B cell (primary cell): Measurements from ENCODE around the gene SLPI. TPM values are rescaled to one million over a fixed set of nuclear protein-coding genes. Genes with fewer than 3 reads are reported as not detected.

ENCODE experiments used
- ATAC-seq: fragments of 200-7000 bp; cut with Tn5 transposase; one replicate; pipeline ENCODE4 v1.10.0; 2021; ENCODE audit warnings: low read depth, mild to moderate bottlenecking, moderate number of reproducible peaks, moderate library complexity
- CTCF ChIA-PET: fragments of 350-600 bp; sonication (Branson Sonifier 250); formaldehyde crosslinking; loops from one replicate; lab custom pipeline; 2021; ENCODE audit warnings: antibody characterized with exemption, inconsistent platforms; lab: Charles Lee
- POLR2A ChIA-PET: fragments of 350-600 bp; sonication (Branson Sonifier 250); formaldehyde crosslinking; loops from one replicate; lab custom pipeline; 2021; ENCODE audit warnings: antibody characterized with exemption; lab: Charles Lee
- DNase-seq: peaks from one replicate; pipeline ENCODE4 v3.0.0; 2013
- H2AFZ ChIP-seq: 2 replicates; pipeline ENCODE4 v1.6.1; 2012; ENCODE audit warnings: mild to moderate bottlenecking, low read depth, low read length; ENCODE audit not compliant: insufficient read depth, poor library complexity, severe bottlenecking
- H3K27ac ChIP-seq, 2 donors: 1 replicate in 1 of 2; 2 replicates in 1 of 2; pipeline ENCODE4 v1.5.1; 2012 to 2013; ENCODE audit warnings: low read length in 2 of 2, mild to moderate bottlenecking in 2 of 2, moderate library complexity in 1 of 2
- H3K27me3 ChIP-seq, 4 experiments: fragments of 200-600 bp in 1 of 4; sonication (generic) in 1 of 4; replicated peaks in 1 of 4; 1 replicate in 2 of 4; 2 replicates in 2 of 4; pipeline versions ENCODE4 v1.6.1 to v1.7.0; 2013 to 2016; ENCODE audit warnings: low read length in 3 of 4, mild to moderate bottlenecking in 2 of 4, mixed read lengths in 1 of 4, moderate library complexity in 1 of 4; ENCODE audit not compliant: insufficient read depth in 4 of 4, control insufficient read depth in 3 of 4; ENCODE audit errors: control extremely low read depth in 1 of 4
- H3K36me3 ChIP-seq, 2 experiments: replicated peaks in 1 of 2; 1 replicate in 1 of 2; 2 replicates in 1 of 2; pipeline versions ENCODE4 v1.6.1 to v1.7.1; 2013; ENCODE audit warnings: low read length in 1 of 2; ENCODE audit not compliant: insufficient read depth in 2 of 2, control insufficient read depth in 1 of 2; ENCODE audit errors: control extremely low read depth in 1 of 2, extremely low read depth in 1 of 2
- H3K4me1 ChIP-seq, 2 donors: fragments of 200-600 bp in 1 of 2; sonication (generic) in 1 of 2; 1 replicate in 1 of 2; 2 replicates in 1 of 2; pipeline versions ENCODE4 v1.5.1 to v1.6.1; 2013 to 2017; ENCODE audit warnings: low read length in 2 of 2; ENCODE audit not compliant: control insufficient read depth in 2 of 2, insufficient read depth in 2 of 2
- H3K4me2 ChIP-seq: replicated peaks from 2 replicates; pipeline ENCODE3; 2012; ENCODE audit warnings: mild to moderate bottlenecking, low read depth, low read length; ENCODE audit not compliant: poor library complexity, severe bottlenecking
- H3K4me3 ChIP-seq, 5 experiments: fragments of 200-600 bp in 1 of 5; sonication (generic) in 1 of 5; 1 replicate in 3 of 5; 2 replicates in 2 of 5; pipeline versions ENCODE4 v1.5.1 to v1.7.0; 2011 to 2016; ENCODE audit warnings: low read length in 4 of 5, mild to moderate bottlenecking in 4 of 5, low read depth in 2 of 5, control low read depth in 1 of 5, moderate library complexity in 1 of 5; ENCODE audit not compliant: insufficient read depth in 1 of 5; ENCODE audit errors: control extremely low read depth in 1 of 5, extremely low read depth in 1 of 5
- H3K79me2 ChIP-seq: fragments of 200-600 bp; sonication (generic); one replicate; pipeline ENCODE4 v1.6.0; 2016; ENCODE audit warnings: low read length; ENCODE audit not compliant: control insufficient read depth, insufficient read depth
- H3K9ac ChIP-seq: fragments of 200-600 bp; sonication (generic); 2 replicates; pipeline ENCODE4 v1.6.1; 2017; ENCODE audit warnings: mild to moderate bottlenecking, low read length, moderate library complexity
- H3K9me3 ChIP-seq, 3 donors: one replicate each; pipeline versions ENCODE4 v1.6.1 to v1.7.1; 2013; ENCODE audit warnings: low read length in 2 of 3; ENCODE audit not compliant: control insufficient read depth in 2 of 3, insufficient read depth in 1 of 3; ENCODE audit errors: control extremely low read depth in 1 of 3
- H4K20me1 ChIP-seq: 2 replicates; pipeline ENCODE4 v1.6.0; 2012; ENCODE audit warnings: mild to moderate bottlenecking, low read length; ENCODE audit not compliant: insufficient read depth, control insufficient read depth, poor library complexity, severe bottlenecking
- H3K27ac Mint-ChIP-seq: one replicate; pipeline ENCODE4 v1.8.0; 2021; ENCODE audit warnings: mixed read lengths
- H3K27me3 Mint-ChIP-seq: one replicate; pipeline ENCODE4 v1.8.0; 2021; ENCODE audit warnings: mixed read lengths
- H3K4me1 Mint-ChIP-seq: one replicate; pipeline ENCODE4 v1.8.0; 2021; ENCODE audit warnings: mixed read lengths
- H3K4me3 Mint-ChIP-seq: one replicate; pipeline ENCODE4 v1.8.0; 2021; ENCODE audit warnings: mixed read lengths
- H3K9me3 Mint-ChIP-seq: one replicate; pipeline ENCODE4 v1.8.0; 2022; ENCODE audit warnings: mixed read lengths; ENCODE audit not compliant: insufficient read depth
- CTCF ChIP-seq: fragments of 200-600 bp; IDR thresholded peaks from one replicate; pipeline ENCODE4 v1.8.0; 2022; ENCODE audit warnings: antibody characterized with exemption, mild to moderate bottlenecking
- EZH2 ChIP-seq: IDR thresholded peaks from 2 replicates; pipeline ENCODE4 v1.6.1; 2012; ENCODE audit warnings: borderline replicate concordance, low read depth, mild to moderate bottlenecking, moderate library complexity, low read length; ENCODE audit not compliant: insufficient read depth, poor library complexity, severe bottlenecking
- WGBS: methylation state at CpG from one replicate; pipeline ENCODE4 v1.1.5; 2013; ENCODE audit warnings: missing lambda C conversion rate; ENCODE audit not compliant: insufficient coverage; 5-methylcytosine and 5-hydroxymethylcytosine counted together
- intact Hi-C: fragments of 100-400 bp; cut with micrococcal nuclease; formaldehyde crosslinking; loops from one replicate; pipeline ENCODE4 v1.10.0; 2022
- polyA plus RNA-seq: library from polyadenylated mRNA; depleted of rRNA; stranded (reverse); fragments of >200 nt; gene quantifications from 2 replicates; pipeline ENCODE4 v1.2.3, GENCODE V29; 2012
- total RNA-seq, 2 donors: library from RNA; stranded (reverse); fragments of 120-200 nt in 1 of 2; gene quantifications; 1 replicate in 1 of 2; 2 replicates in 1 of 2; pipeline versions ENCODE4 v1.2.3 to v1.2.4, GENCODE V29; 2013 to 2022

SLPI gene
- total and polyA plus RNA-seq, 2 donors (not counting 1 experiment from before 2014, with no cell fraction given) = not detected

GRCh38 chr20:45209924-45210323 is 44.4 kb downstream of the SLPI start:
- H3K27me3 Mint-ChIP-seq = peaks cover 62% of the 10 kb centered on the region

GRCh38 chr20:45206725-45207124 is 47.6 kb downstream of the SLPI start, which contains the start of gene SEMG1:
TSS of gene SEMG1 (plus strand) at chr20:45207033. CDS start at chr20:45207054, 21 bp downstream.
- Histone ChIP-seq H3K4me1 (no peaks in the 10 kb centered on the region), H3K9me3 (peaks cover 0 to 3% (median 3%) of the 10 kb centered on the region in 3 donors), H3K4me3 (no peak within 1 kb of the TSS), H2AFZ (no peak within 1 kb of the TSS), H3K79me2 (no peaks in the 10 kb centered on the region), H3K36me3 (no peaks in the 10 kb centered on the region), H3K4me2 (no peak within 1 kb of the TSS), H3K27me3 (peaks cover 0 to 20% (median 14%) of the 10 kb centered on the region in 4 experiments), H3K27ac (no peak within 1 kb of the TSS), H3K9ac (no peak within 1 kb of the TSS), H4K20me1 (no peaks in the 10 kb centered on the region)
- WGBS = 0% methylated on average over 1 of the region's 1 CpG
- H3K9me3 Mint-ChIP-seq = peaks cover 4% of the 10 kb centered on the region
- no peaks in the 10 kb centered on the region for H3K4me1 Mint-ChIP-seq
- POLR2A ChIA-PET = no interaction called here
- H3K4me3 Mint-ChIP-seq = no peak within 1 kb of the TSS
- DNase-seq (no peak), ATAC-seq (no peak)
- CTCF ChIA-PET = no interaction called here
- TF ChIP-seq EZH2 (no peak), CTCF (no peak)
- H3K27ac Mint-ChIP-seq = no peak within 1 kb of the TSS
- intact Hi-C loops = no loop called here
- peaks cover 53% of the 10 kb centered on the region for H3K27me3 Mint-ChIP-seq

More at GRCh38 chr20:45209924-45210323, 44.4 kb downstream of the SLPI start:
- Mint-ChIP-seq H3K27ac (no peak overlapping the region), H3K4me3 (no peak overlapping the region), H3K9me3 (no peaks in the 10 kb centered on the region), H3K4me1 (no peaks in the 10 kb centered on the region)
- ChIA-PET CTCF (no interaction called here), POLR2A (interaction anchor here (0.6 kb wide), 1 partner anchor 166 kb away, joined by 4 read pairs; no protein-coding TSS in a partner anchor)
- Histone ChIP-seq H3K27me3 (peaks cover 0 to 15% (median 6%) of the 10 kb centered on the region in 4 experiments), H3K36me3 (no peaks in the 10 kb centered on the region), H3K9ac (no peak overlapping the region), H2AFZ (no peak overlapping the region), H3K4me1 (no peaks in the 10 kb centered on the region), H3K79me2 (no peaks in the 10 kb centered on the region), H3K4me3 (no peak overlapping the region), H3K4me2 (no peak overlapping the region), H4K20me1 (no peaks in the 10 kb centered on the region), H3K27ac (no peak overlapping the region), H3K9me3 (no peaks in the 10 kb centered on the region)
- DNase-seq (no peak), ATAC-seq (no peak)
- TF ChIP-seq CTCF (no peak), EZH2 (no peak)
- WGBS = no CpG with 5 or more reads among the region's 1 CpG
- intact Hi-C loops = no loop called here

Other genes with a start within 250 kb of the SLPI start
- gene KCNS1, start 153.4 kb downstream of the SLPI start, total RNA-seq = not detected in 2 replicates
- 0.04 TPM in 1 of 2 replicates, not detected in the other for gene KCNS1, start 153.4 kb downstream of the SLPI start, polyA plus RNA-seq
- gene WFDC5, start 139.4 kb downstream of the SLPI start, total RNA-seq = not detected in 2 replicates
- not detected in 2 replicates for gene WFDC5, start 139.4 kb downstream of the SLPI start, polyA plus RNA-seq
- not detected in 2 replicates for gene WFDC12, start 130.1 kb downstream of the SLPI start, total RNA-seq
- gene WFDC12, start 130.1 kb downstream of the SLPI start, polyA plus RNA-seq = not detected in 2 replicates
- gene PI3, start 79.7 kb downstream of the SLPI start, total RNA-seq = not detected in 2 replicates
- 0.24 TPM in 1 of 2 replicates, not detected in the other for gene PI3, start 79.7 kb downstream of the SLPI start, polyA plus RNA-seq
- not detected in 2 replicates for gene SEMG1, start 47.5 kb downstream of the SLPI start, total RNA-seq
- gene SEMG1, start 47.5 kb downstream of the SLPI start, polyA plus RNA-seq = not detected in 2 replicates
- not detected in 2 replicates for gene SEMG2, start 33.2 kb downstream of the SLPI start, total RNA-seq
- not detected in 2 replicates for gene SEMG2, start 33.2 kb downstream of the SLPI start, polyA plus RNA-seq
- gene RBPJL, start 52.3 kb upstream of the SLPI start, total RNA-seq = not detected in 2 replicates
- not detected in 2 replicates for gene RBPJL, start 52.3 kb upstream of the SLPI start, polyA plus RNA-seq
- gene MATN4, start 53.7 kb upstream of the SLPI start, total RNA-seq = not detected in 2 replicates
- not detected in 2 replicates for gene MATN4, start 53.7 kb upstream of the SLPI start, polyA plus RNA-seq
- 0.19 TPM in 1 of 2 replicates, not detected in the other for gene SDC4, start 93.9 kb upstream of the SLPI start, total RNA-seq
- 0.04 and 0.20 TPM in 2 replicates for gene SDC4, start 93.9 kb upstream of the SLPI start, polyA plus RNA-seq
- 57.7 and 61.4 TPM in 2 replicates for gene SYS1, start 108.6 kb upstream of the SLPI start, total RNA-seq
- 25.1 and 25.3 TPM in 2 replicates for gene SYS1, start 108.6 kb upstream of the SLPI start, polyA plus RNA-seq
- not detected in 2 replicates for gene TP53TG5, start 123.8 kb upstream of the SLPI start, total RNA-seq
- gene TP53TG5, start 123.8 kb upstream of the SLPI start, polyA plus RNA-seq = not detected in 2 replicates
- 3.6 TPM in 2 replicates for gene DBNDD2, start 153.7 kb upstream of the SLPI start, total RNA-seq
- gene DBNDD2, start 153.7 kb upstream of the SLPI start, polyA plus RNA-seq = 3.1 and 9.1 TPM in 2 replicates
- gene PIGT, start 161.6 kb upstream of the SLPI start, total RNA-seq = 106 and 110 TPM in 2 replicates
- 41.5 and 51.6 TPM in 2 replicates for gene PIGT, start 161.6 kb upstream of the SLPI start, polyA plus RNA-seq
- gene WFDC2, start 215.2 kb upstream of the SLPI start, total RNA-seq = 1.0 TPM in 1 of 2 replicates, not detected in the other
- 0.81 TPM in 1 of 2 replicates, not detected in the other for gene WFDC2, start 215.2 kb upstream of the SLPI start, polyA plus RNA-seq